Measurements from ENCODE around the gene KCNN3. TPM values are rescaled to one million over a fixed set of nuclear protein-coding genes. Genes with fewer than 3 reads are reported as not detected.

The KCNN3 gene
- total RNA-seq, 1 donor from 2014 or later: 4.3 TPM

DNA sequence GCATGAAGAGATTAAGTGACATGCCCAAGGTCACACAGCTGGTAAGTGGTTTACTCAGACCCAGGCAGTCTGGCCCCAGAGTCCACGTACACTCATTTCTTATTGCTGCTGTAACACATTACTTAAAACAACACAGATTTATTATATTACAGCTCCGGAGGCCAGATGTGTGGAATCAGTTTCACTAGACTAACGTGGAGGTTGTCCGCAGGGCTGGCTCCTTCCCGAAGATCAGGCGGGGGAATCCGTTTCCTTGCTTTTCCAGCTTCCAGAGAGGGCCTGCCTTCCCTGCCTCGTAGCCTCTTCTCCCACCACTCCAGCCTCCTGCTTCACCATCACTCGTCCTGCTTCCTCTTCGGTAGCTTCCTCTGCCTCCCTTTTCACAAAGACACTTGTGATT, 81.2 kb downstream of the KCNN3 start:
- peaks cover 19% of the 10 kb centered on the region for H3K4me1 ChIP-seq
- Mint-ChIP-seq H3K36me3 (no peaks in the 10 kb centered on the region), H3K27ac (peak overlapping the region; percentile 39), H3K4me3 (no peak overlapping the region), H3K27me3 (ENCODE audit: insufficient read depth, low read depth) (peaks cover 7% of the 10 kb centered on the region), H3K4me1 (peaks cover 40% of the 10 kb centered on the region), H3K9me3 (no peaks in the 10 kb centered on the region)
- no peak overlapping the region for H3K9ac ChIP-seq
- DNase-seq (ENCODE audit: low spot score): no peak
- no peaks in the 10 kb centered on the region for H3K27me3 ChIP-seq
- no peaks in the 10 kb centered on the region for H4K20me1 ChIP-seq (ENCODE audit: low read depth)
- H3K9me3 ChIP-seq (ENCODE audit: low read depth): no peaks in the 10 kb centered on the region
- no peak overlapping the region for H2AFZ ChIP-seq (replicated peaks)
- H3F3A ChIP-seq (ENCODE audit: low read depth): peaks cover 4% of the 10 kb centered on the region
- no peaks in the 10 kb centered on the region for H3K36me3 ChIP-seq
- no peak overlapping the region for H3K4me3 ChIP-seq
- H3K79me2 ChIP-seq (ENCODE audit: low read depth): no peaks in the 10 kb centered on the region
- no peak overlapping the region for H3K27ac ChIP-seq
- no peak overlapping the region for H3K4me2 ChIP-seq
- TF ChIP-seq, protein P1, sequence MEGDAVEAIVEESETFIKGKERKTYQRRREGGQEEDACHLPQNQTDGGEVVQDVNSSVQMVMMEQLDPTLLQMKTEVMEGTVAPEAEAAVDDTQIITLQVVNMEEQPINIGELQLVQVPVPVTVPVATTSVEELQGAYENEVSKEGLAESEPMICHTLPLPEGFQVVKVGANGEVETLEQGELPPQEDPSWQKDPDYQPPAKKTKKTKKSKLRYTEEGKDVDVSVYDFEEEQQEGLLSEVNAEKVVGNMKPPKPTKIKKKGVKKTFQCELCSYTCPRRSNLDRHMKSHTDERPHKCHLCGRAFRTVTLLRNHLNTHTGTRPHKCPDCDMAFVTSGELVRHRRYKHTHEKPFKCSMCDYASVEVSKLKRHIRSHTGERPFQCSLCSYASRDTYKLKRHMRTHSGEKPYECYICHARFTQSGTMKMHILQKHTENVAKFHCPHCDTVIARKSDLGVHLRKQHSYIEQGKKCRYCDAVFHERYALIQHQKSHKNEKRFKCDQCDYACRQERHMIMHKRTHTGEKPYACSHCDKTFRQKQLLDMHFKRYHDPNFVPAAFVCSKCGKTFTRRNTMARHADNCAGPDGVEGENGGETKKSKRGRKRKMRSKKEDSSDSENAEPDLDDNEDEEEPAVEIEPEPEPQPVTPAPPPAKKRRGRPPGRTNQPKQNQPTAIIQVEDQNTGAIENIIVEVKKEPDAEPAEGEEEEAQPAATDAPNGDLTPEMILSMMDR (IDR thresholded peaks at IDR 0.05): no peak
- TF ChIP-seq EZH2 (IDR thresholded peaks at IDR 0.05): no peak
- TF ChIP-seq EZH2phosphoT487 (IDR thresholded peaks at IDR 0.05): no peak

DNA sequence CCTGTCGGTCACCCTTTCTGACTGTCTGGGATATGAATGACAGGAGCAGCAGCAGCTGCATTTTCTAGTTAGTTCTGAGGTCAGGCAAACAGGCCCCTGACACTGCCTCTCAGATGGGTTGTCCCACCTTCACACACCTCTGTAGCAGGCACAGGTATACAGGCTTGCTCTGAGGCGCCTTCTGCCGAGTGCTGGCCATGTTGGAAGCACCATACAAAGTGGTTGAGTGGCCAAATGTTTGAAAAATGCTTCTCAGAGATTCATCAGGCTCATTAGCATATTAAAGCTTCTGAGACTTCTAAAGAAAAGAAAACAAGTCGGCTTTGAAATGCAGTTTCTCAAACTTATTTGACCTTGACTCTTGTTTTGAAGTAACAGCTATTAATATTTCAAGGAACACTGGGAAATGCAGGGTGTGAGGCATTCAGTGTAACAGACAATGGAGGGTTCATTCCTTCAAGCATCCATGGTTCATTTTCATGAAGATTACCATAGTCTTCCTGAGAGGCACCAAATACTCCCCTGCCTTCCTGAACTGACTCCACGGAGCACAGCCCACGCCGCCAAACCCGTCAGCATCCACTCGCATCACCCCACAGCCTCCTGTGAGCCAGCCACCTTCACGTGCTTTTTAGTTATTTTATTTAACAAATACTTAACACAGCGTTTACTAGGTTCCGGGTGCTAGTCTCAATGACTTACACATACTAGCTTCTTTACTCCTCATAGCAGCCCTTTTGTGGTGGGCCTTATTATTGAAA, 81.8 kb downstream of the KCNN3 start:
- H3K9me3 Mint-ChIP-seq: no peaks in the 10 kb centered on the region
- no peaks in the 10 kb centered on the region for H3K36me3 Mint-ChIP-seq
- Histone ChIP-seq H3K9ac (no peak overlapping the region), H3K27me3 (no peaks in the 10 kb centered on the region), H4K20me1 (ENCODE audit: low read depth) (no peaks in the 10 kb centered on the region), H3K36me3 (no peaks in the 10 kb centered on the region), H2AFZ (replicated peaks) (no peak overlapping the region), H3K4me3 (no peak overlapping the region), H3K4me2 (no peak overlapping the region), H3K4me1 (peaks cover 13% of the 10 kb centered on the region), H3F3A (ENCODE audit: low read depth) (peaks cover 4% of the 10 kb centered on the region), H3K79me2 (ENCODE audit: low read depth) (no peaks in the 10 kb centered on the region), H3K9me3 (ENCODE audit: low read depth) (no peaks in the 10 kb centered on the region), H3K27ac (no peak overlapping the region)
- peaks cover 7% of the 10 kb centered on the region for H3K27me3 Mint-ChIP-seq (ENCODE audit: insufficient read depth, low read depth)
- H3K4me3 Mint-ChIP-seq: no peak overlapping the region
- no peak for DNase-seq (ENCODE audit: low spot score)
- no peak overlapping the region for H3K27ac Mint-ChIP-seq
- no peak for TF ChIP-seq EZH2 (IDR thresholded peaks at IDR 0.05)
- no peak for TF ChIP-seq EZH2phosphoT487 (IDR thresholded peaks at IDR 0.05)
- TF ChIP-seq, protein P1 (IDR thresholded peaks at IDR 0.05): no peak
- peaks cover 38% of the 10 kb centered on the region for H3K4me1 Mint-ChIP-seq

DNA sequence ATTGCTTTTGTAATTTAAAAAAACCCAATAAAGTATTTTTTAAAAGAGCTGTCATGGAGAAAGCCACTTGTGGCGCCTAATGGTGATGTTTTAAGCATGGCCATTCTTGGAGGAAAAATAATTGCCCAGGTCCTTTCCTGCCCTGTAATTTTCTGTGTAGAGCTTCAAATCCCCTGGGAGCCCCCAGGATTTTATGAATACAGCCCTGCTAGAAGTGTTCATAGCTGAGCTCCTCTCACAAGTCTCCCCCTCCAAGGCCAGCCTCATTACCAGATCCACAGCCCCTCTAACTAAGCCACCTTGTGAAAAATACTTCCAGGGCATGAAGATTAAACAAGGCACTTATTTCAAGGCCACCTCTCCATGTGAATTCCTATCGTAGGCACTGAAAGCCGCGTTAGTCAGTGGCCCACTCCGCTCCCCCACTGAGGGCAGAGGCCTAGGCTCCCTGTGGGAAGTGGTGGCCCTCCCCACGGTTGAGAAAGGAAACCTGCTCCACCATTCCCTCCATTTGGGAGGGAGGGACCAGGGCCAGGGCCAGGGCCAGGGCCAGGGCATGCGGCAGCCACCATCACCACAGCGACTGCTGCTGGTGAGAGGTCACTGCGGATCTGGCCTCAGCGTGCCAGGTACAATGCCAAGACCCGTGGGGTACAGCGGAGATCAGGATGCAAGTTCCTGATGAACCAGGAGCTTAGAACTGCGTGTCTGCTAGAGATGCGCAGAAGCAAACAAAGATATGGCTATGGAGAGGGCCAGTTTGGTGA, 83.1 kb downstream of the KCNN3 start:
- peaks cover 38% of the 10 kb centered on the region for H3K4me1 Mint-ChIP-seq
- H3K36me3 ChIP-seq: no peaks in the 10 kb centered on the region
- no peak overlapping the region for H3K4me2 ChIP-seq
- H3K4me3 Mint-ChIP-seq: no peak overlapping the region
- H3K9me3 ChIP-seq (ENCODE audit: low read depth): no peaks in the 10 kb centered on the region
- no peak overlapping the region for H3K4me3 ChIP-seq
- no peak overlapping the region for H3K9ac ChIP-seq
- peaks cover 6% of the 10 kb centered on the region for H3K27me3 Mint-ChIP-seq (ENCODE audit: insufficient read depth, low read depth)
- H3K27ac ChIP-seq: no peak overlapping the region
- no peaks in the 10 kb centered on the region for H3K9me3 Mint-ChIP-seq
- H3K27me3 ChIP-seq: no peaks in the 10 kb centered on the region
- no peaks in the 10 kb centered on the region for H4K20me1 ChIP-seq (ENCODE audit: low read depth)
- no peaks in the 10 kb centered on the region for H3F3A ChIP-seq (ENCODE audit: low read depth)
- H3K36me3 Mint-ChIP-seq: no peaks in the 10 kb centered on the region
- H3K27ac Mint-ChIP-seq: peak overlapping the region; percentile 79
- no peak overlapping the region for H2AFZ ChIP-seq (replicated peaks)
- no peaks in the 10 kb centered on the region for H3K79me2 ChIP-seq (ENCODE audit: low read depth)
- TF ChIP-seq EZH2 (IDR thresholded peaks at IDR 0.05): no peak
- no peak for TF ChIP-seq EZH2phosphoT487 (IDR thresholded peaks at IDR 0.05)
- TF ChIP-seq, protein P1 (IDR thresholded peaks at IDR 0.05): no peak
- DNase-seq (ENCODE audit: low spot score): no peak
- peaks cover 13% of the 10 kb centered on the region for H3K4me1 ChIP-seq
